GF-D8 (cell line): Measurements from ENCODE around the gene C22orf15.
"Not testable (repeated sequence)": the region's sequence is repeated elsewhere in the genome, so short reads cannot be mapped to it uniquely, and the experiment has no call there.

Experiments used
- DNase-seq: peaks from one replicate; lab custom pipeline; 2025; lab: John Stamatoyannopoulos, UW

The C22orf15 gene, protein sequence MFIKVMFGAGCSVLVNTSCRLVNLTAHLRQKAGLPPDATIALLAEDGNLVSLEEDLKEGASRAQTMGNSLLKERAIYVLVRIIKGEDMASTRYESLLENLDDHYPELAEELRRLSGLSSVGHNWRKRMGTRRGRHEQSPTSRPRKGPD

DNA sequence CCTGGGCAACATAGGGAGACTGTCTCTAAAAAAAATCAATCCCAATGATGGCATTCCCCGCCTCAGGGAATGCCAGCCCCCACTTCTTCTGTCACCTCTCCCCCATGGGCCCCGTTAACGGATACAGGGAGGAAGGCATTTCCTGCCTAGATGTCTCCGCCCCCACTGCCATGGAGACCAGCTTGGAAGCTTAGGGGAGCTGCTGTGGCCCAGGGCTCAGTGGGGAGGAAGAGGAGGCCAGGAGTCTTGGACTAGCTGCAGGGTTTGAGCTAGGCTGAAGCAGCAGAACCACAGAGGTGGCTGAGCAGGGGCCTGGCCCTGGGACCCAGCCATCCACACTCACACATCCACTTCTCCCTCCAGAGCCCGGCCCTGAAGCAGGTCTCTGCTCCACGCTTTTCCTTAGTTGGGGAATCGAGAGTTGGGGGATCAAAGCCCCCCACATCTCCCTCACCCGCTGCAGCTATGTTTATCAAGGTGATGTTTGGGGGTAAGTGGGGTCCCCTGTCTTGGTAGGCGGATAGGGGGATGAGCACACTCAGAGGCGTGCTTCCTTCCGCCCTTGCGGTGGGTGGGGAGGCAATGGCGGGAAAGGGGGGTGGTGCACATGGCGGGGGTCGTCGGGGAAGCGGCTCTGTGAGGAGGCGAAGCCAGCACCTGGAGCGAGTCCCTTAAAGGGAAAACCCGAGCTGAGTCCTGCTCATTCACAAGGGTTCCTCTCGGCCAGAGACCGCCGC lies at the start of gene C22orf15:
TSS of gene C22orf15 (plus strand) at position 149 of the 737 bp plus-strand sequence. CDS start at position 466, 317 bp downstream.
- no peak for DNase-seq

DNA sequence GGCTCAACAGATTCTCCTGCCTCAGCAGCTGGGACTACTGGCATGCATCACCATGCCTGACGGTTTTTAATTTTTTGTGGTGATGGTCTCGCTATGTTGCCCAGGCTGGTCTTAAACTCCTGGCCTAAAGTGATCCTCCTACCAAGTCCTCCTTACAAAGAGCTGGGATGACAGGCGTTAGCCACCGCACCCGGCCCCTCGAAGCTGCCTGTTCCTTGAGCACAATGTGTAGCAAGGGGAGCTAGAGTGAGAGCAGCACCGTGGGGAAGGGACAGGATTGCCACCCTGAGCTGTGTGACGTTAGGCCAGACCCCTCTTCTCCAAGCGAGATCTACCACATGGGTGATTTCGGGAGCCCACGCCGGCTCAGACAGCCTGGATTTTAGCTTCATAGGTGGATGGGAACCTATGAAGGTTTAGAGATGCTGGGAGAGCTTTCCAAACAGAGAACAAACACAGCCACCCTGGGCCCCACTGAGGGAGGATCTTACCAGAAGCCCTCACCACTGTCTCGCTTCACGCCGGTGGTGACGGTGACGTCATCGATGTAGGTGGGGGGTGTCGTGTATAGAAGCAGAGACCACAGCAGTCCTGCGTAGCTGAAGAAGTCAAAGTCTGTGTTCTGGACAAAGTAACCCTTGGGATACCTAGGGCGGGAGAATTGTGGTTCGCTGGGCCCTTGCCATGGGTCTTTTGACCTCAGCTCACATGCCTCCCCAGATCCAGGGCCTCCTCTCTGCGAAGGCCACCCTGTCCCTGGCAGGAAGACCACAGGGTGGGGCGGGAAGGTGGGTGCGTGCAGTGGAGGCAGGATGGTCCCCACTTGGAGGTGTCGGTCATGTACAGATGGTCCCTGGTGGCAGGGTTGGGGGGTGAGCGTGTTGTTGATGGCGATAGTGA lies 48.8 kb upstream of the C22orf15 start:
- no peak for DNase-seq

DNA sequence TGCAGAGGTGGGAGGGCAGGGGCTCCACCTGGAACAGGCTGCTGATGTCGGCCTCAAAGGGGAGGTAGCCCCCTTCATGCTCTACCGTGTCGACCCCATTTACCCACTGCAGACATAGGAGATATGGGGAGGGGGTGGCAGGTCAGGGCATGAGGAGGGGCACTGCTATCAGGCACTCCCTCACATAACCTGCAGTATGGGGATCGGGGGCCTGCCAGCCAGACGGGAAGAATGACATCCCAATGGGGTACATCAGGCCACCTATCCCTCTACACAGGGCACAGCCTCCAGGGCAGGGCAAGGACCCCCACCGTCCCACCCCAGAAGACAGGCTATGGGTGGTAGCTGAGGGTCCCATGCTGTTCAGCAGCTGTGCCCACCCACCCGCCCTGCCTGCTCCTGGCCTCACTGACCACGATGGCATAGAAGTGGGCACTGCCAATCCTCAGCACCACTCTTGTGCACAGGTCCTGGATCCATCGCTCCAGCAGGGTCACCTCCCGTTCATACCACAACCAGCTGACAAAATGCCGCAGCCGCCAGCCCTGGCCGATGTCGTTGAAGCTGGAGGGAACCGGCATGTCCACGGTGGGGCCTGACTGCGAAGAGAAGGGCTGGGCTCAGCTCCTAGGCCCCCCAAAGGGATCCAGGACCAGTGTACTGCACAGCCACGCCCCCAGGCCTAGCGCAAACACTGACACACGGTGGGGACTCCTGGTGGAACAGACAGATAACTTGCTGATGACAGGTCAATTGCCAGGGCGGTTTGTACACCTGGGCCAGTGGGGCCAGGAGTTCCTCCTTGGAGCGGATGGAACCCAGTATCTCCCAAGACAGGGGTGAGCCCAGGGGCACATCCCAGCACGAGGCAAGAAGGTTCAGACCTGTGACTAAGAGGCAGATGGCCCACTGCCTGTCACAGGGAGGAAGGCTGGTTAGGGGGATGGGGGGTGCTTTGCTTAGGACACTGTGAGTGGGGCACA lies 47.9 kb upstream of the C22orf15 start:
- no peak for DNase-seq

DNA sequence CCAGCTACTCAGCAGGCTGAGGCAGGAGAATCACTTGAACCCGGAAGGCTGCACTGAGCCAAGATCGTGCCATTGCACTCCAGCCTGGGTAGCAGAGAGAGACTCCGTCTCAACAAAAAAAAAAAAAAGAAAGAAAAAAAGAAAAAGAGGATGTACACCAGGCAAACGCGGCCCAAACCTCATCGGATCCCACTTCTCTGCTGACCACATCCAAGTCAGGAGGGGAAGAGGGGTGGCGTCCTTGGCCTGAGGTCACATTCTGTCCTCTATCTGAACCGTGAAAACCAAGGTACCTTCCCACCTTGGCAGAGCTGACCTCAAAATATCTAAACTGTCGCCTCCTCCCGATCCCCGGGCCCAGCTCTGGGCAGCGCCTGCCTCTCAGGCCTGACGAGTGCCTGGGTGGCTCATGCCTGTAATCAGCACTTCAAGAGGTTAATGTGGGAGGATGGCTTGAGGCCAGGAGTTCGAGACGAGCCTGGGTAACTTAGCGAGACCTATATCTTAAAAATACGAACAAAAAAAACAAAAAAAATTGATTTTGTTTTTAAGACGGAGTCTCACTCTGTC lies 46.9 kb upstream of the C22orf15 start:
- no peak for DNase-seq

DNA sequence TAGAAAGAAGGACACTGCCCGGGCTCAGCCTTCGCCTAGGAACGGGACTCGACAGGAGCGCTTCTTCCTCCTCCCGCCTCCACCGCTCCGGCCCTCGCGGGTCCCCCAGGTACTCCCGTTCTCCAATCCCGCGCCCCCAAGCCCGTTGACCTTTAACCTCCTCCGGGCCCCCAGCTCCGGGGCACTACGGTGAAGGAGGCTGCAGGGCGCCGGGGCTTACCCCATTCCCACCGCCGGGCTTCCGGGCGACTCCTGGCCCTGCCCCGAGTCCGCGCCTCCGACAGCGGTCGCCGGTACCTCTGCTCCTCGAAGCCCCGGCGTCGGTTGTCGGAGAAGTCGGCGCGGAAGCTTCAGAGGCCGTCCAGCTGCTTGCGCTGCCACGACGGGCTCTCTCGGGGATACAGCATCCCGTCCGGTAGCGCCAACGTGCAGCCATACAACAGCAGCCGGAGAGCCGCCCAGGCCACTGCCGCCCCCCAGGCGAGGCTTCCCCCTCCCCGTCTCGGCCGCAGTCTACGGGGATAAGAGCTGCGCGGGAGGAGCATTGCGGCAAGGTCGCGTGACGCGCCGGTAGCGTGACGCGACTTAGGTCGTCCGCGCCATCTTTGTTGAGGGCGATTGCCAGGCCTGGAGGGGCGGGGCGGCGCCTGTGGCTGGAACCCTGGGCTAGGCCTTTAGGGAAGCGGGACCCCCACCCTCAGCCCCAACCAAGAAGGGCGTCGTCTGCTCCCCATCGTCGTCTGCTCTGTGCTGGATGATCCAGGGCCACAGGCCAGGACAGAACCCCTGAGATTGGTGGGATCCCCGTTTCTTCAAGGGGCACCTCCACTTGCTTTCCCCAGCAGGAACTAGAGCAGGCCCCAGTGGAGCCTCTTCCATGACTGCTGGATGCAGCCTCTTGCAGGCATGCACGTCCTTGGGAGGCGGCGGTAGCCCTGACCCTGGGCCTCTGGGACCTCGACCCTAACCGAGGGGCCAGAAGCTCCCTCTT lies 45.7 kb upstream of the C22orf15 start:
- peak; percentile 57 for DNase-seq

DNA sequence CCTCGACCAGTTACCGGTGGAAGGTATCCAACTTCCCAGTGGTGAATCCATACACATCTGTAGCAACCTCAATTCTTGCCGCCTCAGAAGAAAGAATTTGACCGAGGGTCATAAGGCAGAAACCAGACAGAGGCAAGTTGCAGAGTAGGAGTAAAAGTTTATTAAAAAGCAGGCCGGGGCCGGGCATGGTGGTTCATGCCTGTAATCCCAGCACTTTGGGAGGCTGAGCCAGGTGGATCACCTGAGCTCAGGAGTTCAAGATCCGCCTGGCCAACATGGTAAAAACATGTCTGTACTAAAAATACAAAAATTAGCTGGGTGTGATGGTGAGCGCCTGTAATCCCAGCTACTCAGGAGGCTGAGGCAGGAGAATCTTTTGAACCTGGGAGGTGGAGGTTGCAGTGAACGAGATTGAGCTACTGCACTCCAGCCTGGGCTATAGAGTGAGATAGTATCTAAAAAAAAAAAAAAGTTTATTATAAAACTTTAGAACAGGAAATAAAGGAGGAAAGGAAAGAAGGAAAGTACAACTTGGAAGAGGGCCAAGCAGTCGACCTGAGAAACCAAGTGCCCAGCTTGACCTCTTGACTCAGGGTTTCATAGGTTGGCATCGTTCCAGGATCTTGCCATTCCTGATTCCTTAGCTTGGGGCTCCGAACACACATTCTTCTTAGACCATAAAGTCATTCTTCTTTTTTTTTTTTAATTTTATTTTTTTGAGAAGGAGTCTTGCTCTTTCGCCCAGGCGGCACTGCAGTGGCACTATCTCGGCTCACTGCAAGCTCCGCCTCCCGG lies 44.2 kb upstream of the C22orf15 start:
- no peak for DNase-seq

DNA sequence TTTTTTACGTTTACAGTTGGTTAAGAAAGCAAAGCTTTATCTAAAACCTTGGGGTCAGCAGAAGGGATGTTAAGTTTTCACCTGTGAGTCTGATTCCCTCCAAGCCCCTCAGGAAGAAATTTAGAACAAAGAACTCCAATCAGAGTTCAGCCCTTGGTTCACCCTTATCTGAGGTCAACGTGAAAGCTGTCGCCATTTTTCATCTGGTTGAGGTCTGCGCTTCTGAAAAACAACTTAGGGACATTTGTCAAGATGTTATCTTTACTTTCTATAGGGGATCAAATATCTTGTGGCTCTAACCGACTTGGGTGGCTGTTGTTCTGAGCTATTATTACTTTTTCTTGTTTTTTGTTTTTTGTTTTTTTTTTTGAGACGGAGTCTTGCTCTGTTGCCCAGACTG lies 41.9 kb upstream of the C22orf15 start:
- no peak for DNase-seq

DNA sequence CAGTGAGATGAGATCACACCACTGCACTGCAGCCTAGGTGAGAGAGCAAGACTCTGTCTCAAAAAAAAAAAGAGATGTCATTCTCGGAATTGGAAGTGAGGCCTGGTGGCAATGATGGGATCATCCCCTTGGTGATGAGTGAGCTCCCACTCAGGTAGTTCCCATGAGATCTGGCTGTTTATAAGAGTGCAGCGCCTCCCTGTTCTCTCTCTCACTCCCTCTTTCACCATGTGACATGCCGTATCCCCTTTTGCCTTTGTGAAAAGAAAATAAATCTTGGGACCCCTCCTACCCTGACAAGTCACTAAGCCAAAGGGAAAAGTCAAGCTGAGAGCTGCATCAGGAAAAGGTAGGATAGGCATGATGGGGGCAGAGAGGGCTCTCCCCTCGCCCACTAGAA lies 40.6 kb upstream of the C22orf15 start:
- DNase-seq, result no peak

DNA sequence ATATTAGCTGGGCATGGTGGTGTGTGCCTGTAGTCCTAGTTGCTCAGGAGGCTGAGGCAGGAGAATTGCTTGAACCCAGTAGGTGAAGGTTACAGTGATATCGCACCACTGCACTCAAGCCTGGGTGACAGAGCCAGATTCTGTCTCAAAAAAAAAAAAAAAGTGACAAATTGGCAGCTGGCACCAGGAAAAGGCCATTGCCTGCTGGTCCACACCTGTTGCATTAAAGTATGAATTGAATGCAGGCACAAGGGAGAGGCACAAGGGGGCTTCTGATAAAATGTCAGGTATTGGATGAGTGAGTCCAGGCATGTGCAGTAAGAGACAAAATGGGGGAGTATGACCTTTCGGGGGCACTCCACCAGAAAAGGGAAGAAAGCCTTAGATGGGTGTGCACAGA lies 40.1 kb upstream of the C22orf15 start:
- no peak for DNase-seq

DNA sequence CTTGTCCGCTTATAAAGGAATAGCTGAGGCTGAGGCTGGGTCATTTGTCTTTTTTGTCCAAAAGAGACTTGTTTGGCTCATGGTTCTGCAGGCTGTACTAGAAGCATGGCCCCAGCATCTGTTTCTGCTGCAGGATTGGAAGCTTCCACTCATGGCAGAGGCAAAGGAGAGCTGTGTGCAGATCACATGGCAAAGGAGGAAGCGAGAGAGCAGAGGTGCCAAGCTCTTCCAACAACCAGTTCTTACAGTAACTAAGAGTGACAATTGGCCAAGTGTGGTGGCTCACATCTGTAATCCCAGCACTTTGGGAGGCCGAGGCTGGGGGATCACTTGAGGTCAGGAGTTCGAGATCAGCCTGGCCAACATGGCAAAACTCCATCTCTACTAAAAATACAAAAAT lies 34.7 kb upstream of the C22orf15 start:
- DNase-seq, result not testable (repeated sequence)

DNA sequence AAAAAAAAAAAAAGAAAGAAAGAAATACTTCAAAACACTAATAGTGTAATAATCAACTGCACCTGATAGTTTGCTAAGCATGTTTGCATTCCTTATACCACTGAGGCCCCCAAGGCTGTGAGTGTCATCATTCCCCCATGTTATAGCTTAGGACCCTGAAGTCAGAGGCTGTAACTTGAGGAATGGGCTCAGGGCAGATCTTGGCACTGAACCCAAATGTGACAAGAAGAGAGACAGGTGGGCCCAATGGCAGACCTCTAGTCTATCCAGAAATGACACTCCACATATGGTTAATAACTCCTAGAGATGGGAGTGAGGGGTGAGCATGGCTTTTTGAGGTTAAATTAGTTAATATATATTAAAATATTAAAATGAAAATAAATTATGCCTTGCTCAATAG lies 25.1 kb upstream of the C22orf15 start:
- DNase-seq, result no peak

DNA sequence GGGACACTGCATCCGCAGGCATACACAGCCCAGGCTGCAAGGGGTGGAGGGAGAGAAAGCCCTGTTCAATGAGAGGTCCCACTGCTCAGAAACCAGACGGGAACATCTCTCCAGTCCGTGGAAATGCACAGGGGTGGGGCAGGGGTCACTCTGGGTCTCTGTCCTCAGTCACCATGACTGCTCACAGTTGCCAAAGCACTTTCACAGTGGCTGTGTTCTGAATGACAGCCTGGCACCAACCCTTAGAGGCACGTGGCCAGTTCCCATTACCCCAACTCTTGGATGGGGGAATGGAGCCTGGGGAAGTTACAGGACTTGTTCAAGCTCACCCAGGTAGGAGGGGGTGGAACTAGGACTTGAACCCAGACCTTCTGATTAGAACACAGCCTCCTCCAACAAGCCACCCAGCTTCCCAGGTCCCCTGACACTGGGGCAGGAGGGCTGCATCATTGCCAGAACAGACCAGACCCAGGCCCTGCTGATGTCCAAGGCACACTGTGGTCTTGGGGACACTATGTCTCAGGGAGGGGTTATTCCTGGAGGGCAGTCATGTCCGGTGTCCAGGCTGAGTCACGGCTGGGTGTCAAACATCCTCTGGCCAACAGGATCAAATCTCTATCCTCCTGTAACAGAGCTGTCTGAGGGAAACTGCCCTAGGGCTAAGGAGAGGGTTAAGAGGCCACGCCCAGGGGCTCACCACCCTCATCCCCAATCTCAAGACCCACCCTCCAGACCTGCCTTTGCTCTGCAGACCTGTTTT lies 20.1 kb upstream of the C22orf15 start:
- DNase-seq, result no peak

DNA sequence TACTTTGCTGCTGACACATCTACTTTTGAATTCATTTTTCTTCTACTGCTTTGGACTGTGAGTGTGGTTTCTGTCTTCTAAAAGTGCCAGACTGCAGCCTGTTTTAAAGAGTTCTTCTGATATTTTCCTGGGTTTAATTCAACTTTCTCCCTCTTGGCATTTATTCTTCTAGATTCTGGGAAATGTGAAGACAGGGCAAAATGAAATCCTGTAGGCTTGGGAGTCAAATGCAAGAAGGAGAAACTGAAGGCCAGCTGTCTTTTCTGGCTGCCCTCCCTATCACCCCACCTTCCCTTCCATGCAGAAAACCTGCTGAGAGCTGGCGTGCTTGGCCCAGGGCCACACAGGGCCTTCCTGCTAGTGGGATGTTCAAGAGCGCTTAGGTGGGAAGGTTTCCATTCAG lies 19.5 kb upstream of the C22orf15 start:
- DNase-seq, result no peak

DNA sequence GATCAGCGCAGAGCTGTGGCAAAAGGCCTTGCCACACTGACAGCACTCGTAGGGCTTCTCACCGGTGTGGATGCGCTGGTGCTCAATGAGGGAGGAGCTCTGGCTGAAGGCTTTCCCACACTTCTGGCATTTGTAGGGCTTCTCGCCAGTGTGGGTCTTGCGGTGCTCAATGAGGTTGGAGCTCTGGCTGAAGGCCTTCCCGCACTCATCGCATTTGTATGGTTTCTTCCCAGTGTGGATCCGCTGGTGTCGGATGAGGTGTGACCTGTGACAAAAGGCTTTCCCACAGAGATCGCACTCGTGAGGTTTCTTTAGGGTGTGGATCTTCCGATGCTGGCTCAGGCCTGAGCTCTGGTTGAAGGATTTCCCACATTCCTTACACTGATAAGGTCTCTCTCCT lies 18.8 kb upstream of the C22orf15 start:
- DNase-seq, result no peak

DNA sequence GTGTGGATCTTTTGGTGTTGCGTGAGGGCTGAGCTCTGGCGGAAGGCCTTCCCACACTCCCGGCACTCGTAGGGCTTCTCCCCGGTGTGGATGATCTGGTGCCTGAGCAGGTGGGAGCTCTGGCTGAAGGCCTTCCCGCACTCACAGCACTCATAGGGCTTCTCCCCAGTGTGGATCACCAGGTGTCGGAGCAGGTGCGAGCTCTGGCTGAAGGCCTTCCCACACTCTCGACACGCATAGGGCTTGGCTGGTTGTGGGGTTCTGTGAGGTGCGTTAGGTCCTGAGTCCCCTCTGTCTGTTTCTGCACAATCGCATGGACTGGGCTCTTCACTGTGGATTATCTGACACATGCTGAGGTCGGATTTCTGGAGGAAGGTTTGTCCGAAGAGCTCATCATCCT lies 18.3 kb upstream of the C22orf15 start:
- no peak for DNase-seq

DNA sequence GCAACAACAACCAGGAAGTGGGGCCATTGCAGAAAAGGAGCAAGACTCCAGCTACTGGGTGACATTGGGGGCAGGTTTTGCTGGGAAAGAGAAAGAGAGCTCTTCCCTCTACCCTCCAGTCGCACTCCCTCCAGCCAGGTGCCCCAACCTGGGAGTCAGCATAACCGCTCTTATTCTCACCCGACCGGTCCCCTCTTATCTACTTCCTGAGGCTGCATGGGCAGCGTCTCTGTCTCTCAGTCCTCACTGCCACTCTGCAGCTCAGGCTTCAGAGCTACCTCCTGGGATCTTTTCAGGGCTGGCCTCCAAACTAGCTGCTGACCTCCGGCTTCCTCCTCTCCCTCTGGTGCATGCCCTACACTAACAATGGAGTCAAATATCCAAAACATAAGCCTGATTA lies 17.0 kb upstream of the C22orf15 start:
- no peak for DNase-seq

DNA sequence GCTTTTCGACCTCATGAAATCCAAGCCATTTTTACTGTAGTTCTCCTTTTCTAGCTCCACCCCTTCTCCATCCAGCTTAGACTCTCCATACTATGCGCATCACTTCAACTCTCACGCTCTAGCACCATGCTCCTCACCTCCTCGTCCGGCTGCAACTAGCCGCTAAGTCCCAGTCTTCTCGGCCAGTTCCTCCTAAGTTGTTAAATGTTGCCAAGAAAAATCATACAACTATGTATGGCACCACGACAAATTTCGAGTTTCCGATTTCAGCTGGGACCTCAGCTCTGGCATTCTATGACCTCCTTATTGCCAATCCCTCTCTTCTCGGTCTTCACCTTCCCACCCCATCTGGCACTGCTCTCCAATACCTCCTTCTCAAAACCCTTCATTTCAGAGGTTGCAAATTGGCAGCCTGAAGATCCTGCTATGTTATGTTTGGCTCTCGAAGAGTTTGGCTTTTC lies 12.9 kb upstream of the C22orf15 start:
- DNase-seq, result no peak

DNA sequence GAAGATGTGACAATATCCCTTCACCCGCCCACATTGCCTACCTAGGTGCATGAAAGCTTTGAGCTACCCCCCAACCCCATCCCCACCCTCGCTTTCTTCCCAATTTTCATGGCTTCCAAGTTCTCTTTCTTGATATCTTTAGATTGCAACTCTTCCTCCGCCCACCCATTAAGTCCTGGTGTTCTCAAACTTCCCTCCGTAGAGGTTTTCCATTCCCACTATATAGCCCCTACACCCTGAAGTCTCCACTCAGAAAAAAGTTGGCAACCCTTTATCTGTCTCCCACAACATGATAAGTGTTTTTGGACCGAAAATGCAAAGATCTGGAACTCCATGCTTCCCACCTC lies 12.4 kb upstream of the C22orf15 start:
- no peak for DNase-seq
